PFSK-1 (cell line): ENCODE data around the gene RABL3.

Experiments
- FOXP2 ChIP-seq: optimal IDR thresholded peaks from 2 replicates; pipeline ENCODE3; 2011; ENCODE audit warnings: borderline replicate concordance, control low read depth, inconsistent platforms; ENCODE audit not compliant: insufficient read depth; ENCODE audit errors: extremely low read length, extremely low read depth
- POLR2AphosphoS5 ChIP-seq: IDR thresholded peaks from 2 replicates; pipeline ENCODE4 v1.6.1; 2012; ENCODE audit warnings: low read depth, mild to moderate bottlenecking, control low read depth, low read length, moderate library complexity
- REST ChIP-seq, 2 experiments: IDR thresholded peaks; 2 replicates each; pipeline versions ENCODE4 v1.6.1 to v1.8.0; 2011 to 2012; ENCODE audit warnings: low read depth in 2 of 2, low read length in 2 of 2, control low read depth in 1 of 2, inconsistent platforms in 1 of 2, mild to moderate bottlenecking in 1 of 2, moderate library complexity in 1 of 2; ENCODE audit not compliant: insufficient read depth in 1 of 2
- SIN3A ChIP-seq: IDR thresholded peaks from 2 replicates; pipeline ENCODE4 v1.6.1; 2012; ENCODE audit warnings: mild to moderate bottlenecking, low read length, moderate library complexity, borderline replicate concordance; ENCODE audit not compliant: insufficient read depth
- TAF1 ChIP-seq: IDR thresholded peaks from 2 replicates; pipeline ENCODE4 v1.6.1; 2012; ENCODE audit warnings: low read length, control low read depth, borderline replicate concordance; ENCODE audit not compliant: insufficient read depth

The RABL3 gene

DNA sequence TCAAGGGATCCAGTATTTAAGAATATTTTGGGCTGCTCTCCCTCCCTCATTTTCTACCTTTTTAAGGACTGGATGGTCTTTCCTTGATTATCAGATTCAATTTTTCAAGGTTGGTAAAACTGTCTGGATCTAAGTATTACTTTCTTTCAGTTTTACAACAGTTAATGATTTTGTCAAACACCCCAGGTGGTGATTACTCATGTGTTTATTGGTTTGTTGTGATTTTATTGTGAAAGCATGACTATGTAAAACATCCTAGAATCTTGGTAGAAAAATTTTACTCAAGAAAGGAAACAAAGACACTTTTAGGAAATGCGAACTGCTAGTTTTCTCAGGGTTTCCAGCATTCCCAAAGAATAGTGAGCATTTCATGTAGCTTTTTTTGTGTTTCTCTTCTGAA, 7.5 kb upstream of the RABL3 start:
- TF ChIP-seq REST (IDR thresholded peaks at IDR 0.05; ENCODE audit: insufficient read depth in 1 of 2, low read depth in 2 of 2, low read length in 2 of 2) (no peak), TAF1 (no peak), FOXP2 (no peak), SIN3A (no peak), POLR2AphosphoS5 (no peak)

- no peak for TF ChIP-seq POLR2AphosphoS5
- TF ChIP-seq REST (IDR thresholded peaks at IDR 0.05; ENCODE audit: insufficient read depth in 1 of 2, low read depth in 2 of 2, low read length in 2 of 2), result no peak
- no peak for TF ChIP-seq SIN3A
- TF ChIP-seq TAF1, result no peak
- TF ChIP-seq FOXP2, result no peak
Observed at GRCh38 chr3:120745466-120745865, 3.1 kb upstream of the RABL3 start.

DNA sequence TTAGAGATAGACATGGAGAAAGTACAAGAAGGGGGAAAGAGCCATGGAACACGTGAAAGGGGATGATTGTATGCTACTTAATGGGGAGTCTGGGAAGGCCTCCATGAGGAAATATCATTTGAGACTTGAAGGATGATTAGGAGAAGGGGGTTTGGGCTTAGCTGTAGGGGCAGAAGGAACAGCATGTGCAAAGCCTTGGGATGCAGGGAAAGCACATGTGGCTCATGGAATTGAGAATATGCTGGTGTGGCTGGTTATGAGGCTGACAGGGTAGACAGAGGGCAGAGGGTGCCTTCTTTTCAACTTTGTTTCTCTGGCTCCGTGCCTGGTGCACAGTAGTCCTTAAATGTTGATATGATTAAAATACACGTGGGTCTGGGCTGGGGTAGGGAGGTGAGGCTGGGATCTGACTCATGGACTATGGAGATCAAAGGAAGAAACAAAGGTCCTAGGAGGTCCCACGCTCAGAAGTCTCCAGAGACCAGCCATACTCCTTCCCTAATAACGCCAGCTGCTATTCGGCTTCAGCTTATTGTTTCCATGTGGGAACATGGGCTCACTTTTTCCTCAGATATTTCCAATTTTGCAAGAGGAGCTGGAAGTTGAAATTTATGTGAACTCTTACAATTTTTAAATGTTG, 1.4 kb upstream of the RABL3 start:
- no peak for TF ChIP-seq REST (IDR thresholded peaks at IDR 0.05; ENCODE audit: insufficient read depth in 1 of 2, low read depth in 2 of 2, low read length in 2 of 2)
- no peak for TF ChIP-seq SIN3A
- TF ChIP-seq POLR2AphosphoS5, result no peak
- TF ChIP-seq FOXP2, result no peak
- TF ChIP-seq TAF1, result no peak

DNA sequence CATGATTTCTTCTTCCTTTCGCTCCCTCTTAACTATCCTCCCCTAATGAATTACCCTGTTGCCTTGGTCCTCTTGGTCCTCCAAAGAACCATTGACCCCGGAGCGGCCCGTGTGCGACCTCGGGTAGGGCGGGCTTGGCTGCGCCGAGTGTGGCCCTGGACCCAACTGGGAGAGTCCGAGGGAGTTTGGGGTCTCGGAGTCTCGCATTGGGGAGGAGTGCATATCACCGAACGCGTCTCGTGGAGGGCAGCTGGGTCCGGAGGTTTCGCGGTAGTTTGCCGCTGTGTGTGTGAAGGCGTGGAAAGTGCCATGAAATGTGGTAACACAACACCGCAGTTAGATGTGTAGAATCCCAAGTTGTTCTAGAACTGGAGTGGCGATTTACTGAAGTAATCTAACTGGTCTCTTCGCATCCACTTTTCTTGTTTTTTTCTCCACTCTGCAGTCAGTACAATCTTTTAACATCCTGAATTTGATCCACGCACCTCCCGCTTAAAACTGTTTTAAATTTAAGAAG, 591 bp upstream of the RABL3 start:
- no peak; the same call in 1 of the 2 replicates for TF ChIP-seq POLR2AphosphoS5

DNA sequence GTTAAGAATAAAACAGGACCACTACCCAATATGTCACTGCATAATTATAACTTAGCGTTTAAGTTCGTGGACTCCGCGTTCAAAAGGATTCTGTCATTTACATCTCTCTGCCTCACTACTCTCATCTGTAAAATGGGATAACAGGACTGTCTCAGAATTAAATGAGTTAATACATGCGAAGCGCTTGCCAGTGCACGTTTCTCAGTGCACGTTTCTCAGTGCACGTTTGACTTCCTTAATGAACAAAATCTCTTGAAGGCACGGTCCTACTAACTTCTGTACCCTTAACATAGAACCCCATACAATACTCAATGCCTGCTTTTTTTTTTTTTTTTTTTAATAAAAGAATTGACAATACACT, 499 bp downstream of the RABL3 start:
- no peak for TF ChIP-seq POLR2AphosphoS5
- TF ChIP-seq FOXP2, result no peak
- TF ChIP-seq REST (IDR thresholded peaks at IDR 0.05; ENCODE audit: insufficient read depth in 1 of 2, low read depth in 2 of 2, low read length in 2 of 2), result no peak
- TF ChIP-seq SIN3A, result no peak
- TF ChIP-seq TAF1, result no peak
